Measurements from ENCODE around the gene TUBB4B. TPM values are rescaled to one million over a fixed set of nuclear protein-coding genes. Genes with fewer than 3 reads are reported as not detected.

Gene TUBB4B
- total RNA-seq, 4 donors from 2014 or later, result 317 to 604 (median 408) TPM

- H3K4me3 ChIP-seq (ENCODE audit: low read depth, poor library complexity, severe bottlenecking), result no peak overlapping the region
- intact Hi-C loops (cut with DNase I; ENCODE audit: low total_unique reads), result no loop called here
- no peak for TF ChIP-seq POLR2A (IDR thresholded peaks at IDR 0.05)
- TF ChIP-seq, protein P1, sequence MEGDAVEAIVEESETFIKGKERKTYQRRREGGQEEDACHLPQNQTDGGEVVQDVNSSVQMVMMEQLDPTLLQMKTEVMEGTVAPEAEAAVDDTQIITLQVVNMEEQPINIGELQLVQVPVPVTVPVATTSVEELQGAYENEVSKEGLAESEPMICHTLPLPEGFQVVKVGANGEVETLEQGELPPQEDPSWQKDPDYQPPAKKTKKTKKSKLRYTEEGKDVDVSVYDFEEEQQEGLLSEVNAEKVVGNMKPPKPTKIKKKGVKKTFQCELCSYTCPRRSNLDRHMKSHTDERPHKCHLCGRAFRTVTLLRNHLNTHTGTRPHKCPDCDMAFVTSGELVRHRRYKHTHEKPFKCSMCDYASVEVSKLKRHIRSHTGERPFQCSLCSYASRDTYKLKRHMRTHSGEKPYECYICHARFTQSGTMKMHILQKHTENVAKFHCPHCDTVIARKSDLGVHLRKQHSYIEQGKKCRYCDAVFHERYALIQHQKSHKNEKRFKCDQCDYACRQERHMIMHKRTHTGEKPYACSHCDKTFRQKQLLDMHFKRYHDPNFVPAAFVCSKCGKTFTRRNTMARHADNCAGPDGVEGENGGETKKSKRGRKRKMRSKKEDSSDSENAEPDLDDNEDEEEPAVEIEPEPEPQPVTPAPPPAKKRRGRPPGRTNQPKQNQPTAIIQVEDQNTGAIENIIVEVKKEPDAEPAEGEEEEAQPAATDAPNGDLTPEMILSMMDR (IDR thresholded peaks at IDR 0.05), result no peak
- WGBS, 2 donors, result 44 to 46% methylated on average over 14 of the region's 14 CpGs
- DNase-seq (ENCODE audit: low spot score in 2 of 2), result no peak
Measured at GRCh38 chr9:137286975-137287383, 45.9 kb downstream of the TUBB4B start.

GRCh38 chr9:137293094-137293481, 52.0 kb downstream of the TUBB4B start:
- intact Hi-C loops (cut with DNase I; ENCODE audit: low total_unique reads), result no loop called here
- H3K4me3 ChIP-seq (ENCODE audit: low read depth, poor library complexity, severe bottlenecking), result no peak overlapping the region
- TF ChIP-seq, protein P1 (IDR thresholded peaks at IDR 0.05), result no peak
- TF ChIP-seq POLR2A (IDR thresholded peaks at IDR 0.05), result no peak
- WGBS, 2 donors, result 68 to 69% methylated on average over 13 to 15 of the region's 15 CpGs
- no peak for DNase-seq (ENCODE audit: low spot score in 2 of 2)

Other genes with a start within 250 kb of the TUBB4B start
- 10 to 100 TPM; 38.7 to 75.8 (median 58.2) TPM for gene PAXX, start 248.9 kb upstream of the TUBB4B start, total RNA-seq
- gene CLIC3, start 244.7 kb upstream of the TUBB4B start, total RNA-seq, result 100 to 1,000 TPM; 114 to 328 (median 163) TPM
- gene ABCA2, start 213.1 kb upstream of the TUBB4B start, total RNA-seq, result 10 to 100 TPM; 18.2 to 27.6 (median 23.7) TPM
- under 1 TPM in 2 of 4 donors, not detected in 2; 0.22 to 0.39 TPM for gene FUT7, start 209.2 kb upstream of the TUBB4B start, total RNA-seq
- 10 to 100 TPM; 29.1 to 63.9 (median 56.1) TPM for gene NPDC1, start 195.1 kb upstream of the TUBB4B start, total RNA-seq
- 10 to 100 TPM; 10.1 to 14.7 (median 12.1) TPM for gene ENTPD2, start 187.2 kb upstream of the TUBB4B start, total RNA-seq
- 10 to 100 TPM in 2 of 4 donors, 1 to 10 TPM in 2; 5.7 to 25.6 (median 13.7) TPM for gene SAPCD2, start 170.7 kb upstream of the TUBB4B start, total RNA-seq
- gene UAP1L1, start 163.8 kb upstream of the TUBB4B start, total RNA-seq, result 10 to 100 TPM in 1 of 4 donors, 1 to 10 TPM in 3; 6.6 to 13.7 (median 7.9) TPM
- gene MAN1B1, start 154.3 kb upstream of the TUBB4B start, total RNA-seq, result 10 to 100 TPM; 57.7 to 81.0 (median 61.8) TPM
- gene DPP7, start 126.6 kb upstream of the TUBB4B start, total RNA-seq, result 100 to 1,000 TPM; 123 to 144 (median 138) TPM
- gene GRIN1, start 102.1 kb upstream of the TUBB4B start, total RNA-seq, result 1 to 10 TPM in 1 of 4 donors, under 1 TPM in 2, not detected in 1; 0.10 to 2.4 (median 0.49) TPM
- 10 to 100 TPM in 3 of 4 donors, 1 to 10 TPM in 1; 4.1 to 29.0 (median 21.3) TPM for gene LRRC26, start 71.2 kb upstream of the TUBB4B start, total RNA-seq
- gene TMEM210, start 69.2 kb upstream of the TUBB4B start, total RNA-seq, result not detected
- 10 to 100 TPM; 26.2 to 69.3 (median 30.5) TPM for gene ANAPC2, start 52.7 kb upstream of the TUBB4B start, total RNA-seq
- 100 to 1,000 TPM in 2 of 4 donors, 10 to 100 TPM in 2; 79.2 to 112 (median 93.1) TPM for gene SSNA1, start 52.6 kb upstream of the TUBB4B start, total RNA-seq
- 10 to 100 TPM; 27.6 to 34.2 (median 29.1) TPM for gene TPRN, start 40.5 kb upstream of the TUBB4B start, total RNA-seq
- gene TMEM203, start 35.6 kb upstream of the TUBB4B start, total RNA-seq, result 10 to 100 TPM; 45.7 to 60.7 (median 49.4) TPM
- gene NDOR1, start 35.6 kb upstream of the TUBB4B start, total RNA-seq, result 10 to 100 TPM in 3 of 4 donors, 1 to 10 TPM in 1; 8.1 to 18.6 (median 11.6) TPM
- gene RNF208, start 19.0 kb upstream of the TUBB4B start, total RNA-seq, result 10 to 100 TPM in 1 of 4 donors, 1 to 10 TPM in 3; 3.7 to 10.2 (median 5.5) TPM
- gene CYSRT1, start 16.1 kb upstream of the TUBB4B start, total RNA-seq, result 100 to 1,000 TPM in 1 of 4 donors, 10 to 100 TPM in 3; 40.2 to 119 (median 67.6) TPM
- 1 to 10 TPM in 2 of 4 donors, under 1 TPM in 1, not detected in 1; 0.25 to 3.2 (median 2.4) TPM for gene RNF224, start 13.8 kb upstream of the TUBB4B start, total RNA-seq
- gene SLC34A3, start 10.4 kb upstream of the TUBB4B start, total RNA-seq, result 1 to 10 TPM in 1 of 4 donors, not detected in 3; 1.6 TPM
- gene STPG3, start 10.0 kb downstream of the TUBB4B start, total RNA-seq, result not detected
- 10 to 100 TPM; 40.7 to 52.7 (median 49.9) TPM for gene NELFB, start 14.0 kb downstream of the TUBB4B start, total RNA-seq
- 1 to 10 TPM; 4.9 to 7.4 (median 5.6) TPM for gene TOR4A, start 36.4 kb downstream of the TUBB4B start, total RNA-seq
- 10 to 100 TPM; 28.5 to 49.2 (median 41.0) TPM for gene NRARP, start 61.0 kb downstream of the TUBB4B start, total RNA-seq
- 10 to 100 TPM; 13.8 to 25.7 (median 17.7) TPM for gene EXD3, start 181.9 kb downstream of the TUBB4B start, total RNA-seq
- gene NOXA1, start 182.1 kb downstream of the TUBB4B start, total RNA-seq, result 1 to 10 TPM; 3.1 to 5.6 (median 4.4) TPM
- gene ENTPD8, start 200.1 kb downstream of the TUBB4B start, total RNA-seq, result not detected
- gene NSMF, start 218.0 kb downstream of the TUBB4B start, total RNA-seq, result 10 to 100 TPM; 18.6 to 41.8 (median 24.3) TPM

Measured in lower leg skin (tissue), 4 donors.